WI38 (cell line): Measurements from ENCODE around the gene MRPL53.

Experiments
- H3K4me3 ChIP-seq: 2 replicates; pipeline ENCODE4 v1.5.1; 2011; ENCODE audit warnings: low read depth, mild to moderate bottlenecking, control low read depth, low read length
- CTCF ChIP-seq: IDR thresholded peaks from 2 replicates; pipeline ENCODE4 v1.5.1; 2012; ENCODE audit warnings: low read depth, mild to moderate bottlenecking, control low read depth, low read length

Gene MRPL53

GRCh38 chr2:74499940-74500577 is 27.6 kb upstream of the MRPL53 start:
- no peak overlapping the region for H3K4me3 ChIP-seq
- TF ChIP-seq CTCF, result no peak

GRCh38 chr2:74499267-74499939 is 26.9 kb upstream of the MRPL53 start, which contains the start of gene LBX2:
Gene LBX2 (minus strand): TSS chr2:74499603. CDS start chr2:74499537, 66 bp downstream.
- peak within 1 kb of the TSS; percentile 53 for H3K4me3 ChIP-seq

GRCh38 chr2:74498500-74499266 is 26.2 kb upstream of the MRPL53 start:
- TF ChIP-seq CTCF, result no peak
- peak overlapping the region; percentile 53 for H3K4me3 ChIP-seq

More at GRCh38 chr2:74499267-74499939, 26.9 kb upstream of the MRPL53 start, which contains the start of gene LBX2:
- no peak for TF ChIP-seq CTCF

GRCh38 chr2:74497777-74498499 is 25.5 kb upstream of the MRPL53 start:
- H3K4me3 ChIP-seq, result peak overlapping the region; percentile 53
- no peak for TF ChIP-seq CTCF

GRCh38 chr2:74496997-74497776 is 24.7 kb upstream of the MRPL53 start:
- no peak for TF ChIP-seq CTCF
- H3K4me3 ChIP-seq, result no peak overlapping the region

GRCh38 chr2:74495440-74495839 is 23.0 kb upstream of the MRPL53 start:
- no peak overlapping the region for H3K4me3 ChIP-seq
- no peak for TF ChIP-seq CTCF
